Measurements from ENCODE around the gene PPP2R3C. TPM values are rescaled to one million over a fixed set of nuclear protein-coding genes. Genes with fewer than 3 reads are reported as not detected.
A peak's percentile ranks its signal among the peaks of the same experiment; 100 is the strongest.

The PPP2R3C gene
- total and polyA plus RNA-seq, 2 of the 13 experiments (the other 11 are each of a cell fraction or from before 2014, with no cell fraction given): 63.4 to 102 TPM

GRCh38 chr14:35121887-35122695 is at the start of gene PPP2R3C, which contains the start of gene PRORP (continued):
- peak; percentile 99 for TF ChIP-seq NKX3-1 (CRISPR knock-in tag; IDR thresholded peaks at IDR 0.05)
- peak; percentile 34 for TF ChIP-seq KLF15 (CRISPR knock-in tag; IDR thresholded peaks at IDR 0.05; ENCODE audit: borderline replicate concordance)
- TF ChIP-seq SP4 (CRISPR knock-in tag; IDR thresholded peaks at IDR 0.05): peak; percentile 85; the same call in 1 of the 2 replicates
- TF ChIP-seq SKIL (CRISPR knock-in tag; IDR thresholded peaks at IDR 0.05; ENCODE audit: borderline replicate concordance): peak; percentile 48; the same call in 1 of the 2 replicates
- peak; percentile 91 for TF ChIP-seq SMAD9 (CRISPR knock-in tag; IDR thresholded peaks at IDR 0.05)
- peak; percentile 96 for TF ChIP-seq IRF2 (CRISPR knock-in tag; IDR thresholded peaks at IDR 0.05)
- TF ChIP-seq HCFC1 (IDR thresholded peaks at IDR 0.05; ENCODE audit: low read depth, low read length): peak; percentile 94
- TF ChIP-seq ZMYM2 (CRISPR knock-in tag; IDR thresholded peaks at IDR 0.05): peak; percentile 88
- TF ChIP-seq ZNF256 (CRISPR knock-in tag; conservative IDR thresholded peaks at IDR 0.05): peak; percentile 98; the same call in 1 of the 2 replicates
- TF ChIP-seq, protein P1, sequence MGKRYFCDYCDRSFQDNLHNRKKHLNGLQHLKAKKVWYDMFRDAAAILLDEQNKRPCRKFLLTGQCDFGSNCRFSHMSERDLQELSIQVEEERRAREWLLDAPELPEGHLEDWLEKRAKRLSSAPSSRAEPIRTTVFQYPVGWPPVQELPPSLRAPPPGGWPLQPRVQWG (CRISPR knock-in tag; IDR thresholded peaks at IDR 0.05; ENCODE audit: borderline replicate concordance, low read depth): no peak
- TF ChIP-seq ZNF343 (CRISPR knock-in tag; IDR thresholded peaks at IDR 0.05): peak; percentile 99
- peak; percentile 99 for TF ChIP-seq ZNF781 (CRISPR knock-in tag; IDR thresholded peaks at IDR 0.05; ENCODE audit: borderline replicate concordance, not compliant biosample characterization)
- TF ChIP-seq RXRB (CRISPR knock-in tag; IDR thresholded peaks at IDR 0.05; ENCODE audit: borderline replicate concordance): peak; percentile 48
- peak; percentile 19; the same call in 1 of the 2 replicates for TF ChIP-seq ZNF362 (CRISPR knock-in tag; IDR thresholded peaks at IDR 0.05; ENCODE audit: borderline replicate concordance)
- TF ChIP-seq ZNF543 (CRISPR knock-in tag; IDR thresholded peaks at IDR 0.05): peak; percentile 91
- peak; percentile 90 for TF ChIP-seq BHLHE40 (IDR thresholded peaks at IDR 0.05; ENCODE audit: low read length)
- TF ChIP-seq, protein P2, sequence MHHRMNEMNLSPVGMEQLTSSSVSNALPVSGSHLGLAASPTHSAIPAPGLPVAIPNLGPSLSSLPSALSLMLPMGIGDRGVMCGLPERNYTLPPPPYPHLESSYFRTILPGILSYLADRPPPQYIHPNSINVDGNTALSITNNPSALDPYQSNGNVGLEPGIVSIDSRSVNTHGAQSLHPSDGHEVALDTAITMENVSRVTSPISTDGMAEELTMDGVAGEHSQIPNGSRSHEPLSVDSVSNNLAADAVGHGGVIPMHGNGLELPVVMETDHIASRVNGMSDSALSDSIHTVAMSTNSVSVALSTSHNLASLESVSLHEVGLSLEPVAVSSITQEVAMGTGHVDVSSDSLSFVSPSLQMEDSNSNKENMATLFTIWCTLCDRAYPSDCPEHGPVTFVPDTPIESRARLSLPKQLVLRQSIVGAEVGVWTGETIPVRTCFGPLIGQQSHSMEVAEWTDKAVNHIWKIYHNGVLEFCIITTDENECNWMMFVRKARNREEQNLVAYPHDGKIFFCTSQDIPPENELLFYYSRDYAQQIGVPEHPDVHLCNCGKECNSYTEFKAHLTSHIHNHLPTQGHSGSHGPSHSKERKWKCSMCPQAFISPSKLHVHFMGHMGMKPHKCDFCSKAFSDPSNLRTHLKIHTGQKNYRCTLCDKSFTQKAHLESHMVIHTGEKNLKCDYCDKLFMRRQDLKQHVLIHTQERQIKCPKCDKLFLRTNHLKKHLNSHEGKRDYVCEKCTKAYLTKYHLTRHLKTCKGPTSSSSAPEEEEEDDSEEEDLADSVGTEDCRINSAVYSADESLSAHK (CRISPR knock-in tag; IDR thresholded peaks at IDR 0.05; ENCODE audit: borderline replicate concordance): peak; percentile 62; the same call in 1 of the 2 replicates
- peak; percentile 90 for TF ChIP-seq GFI1 (CRISPR knock-in tag; IDR thresholded peaks at IDR 0.05; ENCODE audit: borderline replicate concordance)
- TF ChIP-seq ZFX (CRISPR knock-in tag; IDR thresholded peaks at IDR 0.05; ENCODE audit: low read depth): peak; percentile 99
- TF ChIP-seq NBN (conservative IDR thresholded peaks at IDR 0.05): no peak
- no peak; the same call in 1 of the 2 replicates for TF ChIP-seq HMGA1 (CRISPR knock-in tag; conservative IDR thresholded peaks at IDR 0.05)
- TF ChIP-seq GZF1 (CRISPR knock-in tag; IDR thresholded peaks at IDR 0.05): no peak; the same call in 1 of the 2 replicates
- TF ChIP-seq ESRRA (CRISPR knock-in tag; IDR thresholded peaks at IDR 0.05; ENCODE audit: low read depth): peak; percentile 74
- peak; percentile 93 for TF ChIP-seq ZNF564 (CRISPR knock-in tag; IDR thresholded peaks at IDR 0.05)
- TF ChIP-seq SATB2 (CRISPR knock-in tag; IDR thresholded peaks at IDR 0.05): peak; percentile 99
